Activated CD8-positive, alpha-beta memory T cell treated with anti-CD3 and anti-CD28 coated beads for 24 hours (primary cell): ENCODE measurements around the gene DNAJA4.

Experiments
- DNase-seq: peaks from one replicate; pipeline ENCODE4 v3.0.0-alpha.2; 2020

DNAJA4 gene

GRCh38 chr15:78317145-78317836, 52.9 kb downstream of the DNAJA4 start:
- no peak for DNase-seq

GRCh38 chr15:78319588-78319987, 55.2 kb downstream of the DNAJA4 start:
- DNase-seq, result no peak

GRCh38 chr15:78320183-78320582, 55.8 kb downstream of the DNAJA4 start:
- DNase-seq, result no peak

GRCh38 chr15:78321041-78321570, 56.7 kb downstream of the DNAJA4 start:
- no peak for DNase-seq

- DNase-seq, result no peak
These were observed 57.4 kb downstream of the DNAJA4 start for GRCh38 chr15:78321786-78322185.

- no peak for DNase-seq
These were observed 57.9 kb downstream of the DNAJA4 start for GRCh38 chr15:78322243-78322642.

- DNase-seq, result no peak
These were observed 58.6 kb downstream of the DNAJA4 start for GRCh38 chr15:78322724-78323521.

GRCh38 chr15:78323693-78324092, 59.3 kb downstream of the DNAJA4 start:
- no peak for DNase-seq

- no peak for DNase-seq
These were observed 59.8 kb downstream of the DNAJA4 start for GRCh38 chr15:78324144-78324543.

GRCh38 chr15:78325092-78325843, 60.9 kb downstream of the DNAJA4 start:
- DNase-seq, result no peak

GRCh38 chr15:78327466-78327865, 63.1 kb downstream of the DNAJA4 start:
- DNase-seq, result no peak

- DNase-seq, result no peak
These were observed 65.3 kb downstream of the DNAJA4 start for GRCh38 chr15:78329625-78330024.
